ENCODE data around the gene PTPN14. TPM values are rescaled to one million over a fixed set of nuclear protein-coding genes. Genes with fewer than 3 reads are reported as not detected.

The PTPN14 gene
- total and polyA plus RNA-seq, 2 of the 4 experiments (the other 2 are of a cell fraction) = 21.5 to 31.7 TPM

- DNase-seq (no peak), ATAC-seq (ENCODE audit: low read depth) (peak; percentile 38)
- Histone ChIP-seq H2BK20ac (ENCODE audit: low read depth, low read length) (no peak overlapping the region; the same call in 1 of the 2 replicates), H3K14ac (replicated peaks; ENCODE audit: low read depth, low read length) (0 out of 2 replicates have a peak overlapping the region, but pooled peaks have one; percentile 5), H4K91ac (ENCODE audit: insufficient read depth, low read depth, low read length) (peak overlapping the region; percentile 89), H3K79me1 (ENCODE audit: low read depth in 1 of 2, low read length in 2 of 2) (peaks cover 31 to 65% of the 10 kb centered on the region in 2 experiments), H3K9ac (ENCODE audit: low read depth, low read length) (no peak overlapping the region; the same call in 1 of the 2 replicates), H2BK120ac (ENCODE audit: low read depth, low read length) (peak overlapping the region; percentile 75), H3K4me1 (ENCODE audit: control insufficient read depth, insufficient read depth, low read length) (peaks cover 15% of the 10 kb centered on the region), H2AK9ac (replicated peaks; ENCODE audit: low read depth, low read length, poor library complexity) (no peak overlapping the region), H3K23ac (ENCODE audit: low read depth, low read length) (peak overlapping the region; percentile 88; the same call in 1 of the 2 replicates), H3K18ac (ENCODE audit: low read depth, low read length) (peak overlapping the region; percentile 90; the same call in 1 of the 2 replicates), H3K9me3 (ENCODE audit: control insufficient read depth, insufficient read depth, low read length) (no peaks in the 10 kb centered on the region), H3K27me3 (ENCODE audit: control insufficient read depth, insufficient read depth, low read length) (no peaks in the 10 kb centered on the region), H3K27ac (ENCODE audit: insufficient read depth, low read length) (peak overlapping the region; percentile 85), H2BK5ac (ENCODE audit: low read depth, low read length, poor library complexity, severe bottlenecking) (peak overlapping the region; percentile 96), H4K5ac (ENCODE audit: low read depth, low read length) (peak overlapping the region; percentile 50; the same call in 1 of the 2 replicates), H3K36me3 (ENCODE audit: control insufficient read depth, insufficient read depth, low read length) (0 out of 2 replicates have a peak, but pooled peaks cover 5% of the 10 kb centered on the region), H2BK15ac (ENCODE audit: low read depth, low read length) (0 out of 3 replicates have a peak overlapping the region, but pooled peaks have one; percentile 64), H4K8ac (ENCODE audit: low read depth in 2 of 2, low read length in 2 of 2) (peak overlapping the region; percentile 50 to 80), H2AFZ (replicated peaks; ENCODE audit: low read length, poor library complexity) (no peak overlapping the region), H3K4ac (ENCODE audit: low read depth, low read length) (peak overlapping the region; percentile 73), H3K56ac (ENCODE audit: extremely low read depth, insufficient read depth, low read length) (peak overlapping the region; percentile 90), H4K20me1 (ENCODE audit: insufficient read depth, low read length) (peaks cover 27% of the 10 kb centered on the region; the same call in 1 of the 2 replicates), H2AK5ac (ENCODE audit: low read depth, low read length) (0 out of 2 replicates have a peak overlapping the region, but pooled peaks have one; percentile 76), H3K9me1 (ENCODE audit: insufficient read depth, low read length) (peaks cover 17% of the 10 kb centered on the region), H3K4me3 (ENCODE audit: insufficient read depth, low read depth, low read length) (no peak overlapping the region), H3K4me2 (ENCODE audit: low read depth, low read length) (peak overlapping the region; percentile 83)
- TF ChIP-seq RAD21 (IDR thresholded peaks at IDR 0.05; ENCODE audit: low read length) (no peak), SMC3 (IDR thresholded peaks at IDR 0.05; ENCODE audit: low read depth, low read length) (no peak), RFX5 (IDR thresholded peaks at IDR 0.05; ENCODE audit: low read depth, low read length) (no peak), RCOR1 (IDR thresholded peaks at IDR 0.05; ENCODE audit: insufficient replicate concordance, low read length) (no peak), MXI1 (IDR thresholded peaks at IDR 0.05; ENCODE audit: borderline replicate concordance, low read depth, low read length) (no peak), MAZ (IDR thresholded peaks at IDR 0.05; ENCODE audit: borderline replicate concordance, low read depth, low read length) (no peak), USF2 (IDR thresholded peaks at IDR 0.05; ENCODE audit: low read depth, low read length) (no peak), CHD1 (IDR thresholded peaks at IDR 0.05; ENCODE audit: low read depth, low read length) (no peak), ELK1 (IDR thresholded peaks at IDR 0.05; ENCODE audit: borderline replicate concordance, low read depth, low read length) (no peak), NFE2L2 (IDR thresholded peaks at IDR 0.05; ENCODE audit: low read depth, low read length) (no peak), CEBPB (IDR thresholded peaks at IDR 0.05; ENCODE audit: low read depth, low read length) (no peak), FOS (IDR thresholded peaks at IDR 0.05; ENCODE audit: low read depth, low read length) (no peak), BHLHE40 (IDR thresholded peaks at IDR 0.05; ENCODE audit: low read depth, low read length) (no peak)
- WGBS, 2 experiments (ENCODE audit: extremely low coverage in 2 of 2, insufficient read length in 1 of 2) = no CpG with 5 or more reads among the region's 2 CpGs
- CTCF ChIA-PET = no interaction called here
- no TSS peak for BruUV-seq (replicated peaks)
- POLR2A ChIA-PET (ENCODE audit: unreplicated experiment) = no interaction called here
- intact Hi-C loops (cut with micrococcal nuclease) (loop anchor here (2.0 kb wide), 1 partner anchor 103 kb away; the partner anchor contains the start of gene PTPN14), in situ Hi-C loops (cut with MboI; ENCODE audit: low sequenced_read_pairs) (no loop called here), dilution Hi-C loops (cut with HindIII; ENCODE audit: low sequenced_read_pairs, unreplicated experiment) (no loop called here)
Measured at GRCh38 chr1:214447557-214447871, 103.9 kb downstream of the PTPN14 start.

Measured in IMR-90 (cell line).